HG02943 (cell line): Measurements from ENCODE around the gene LAS1L.
"Not testable (repeated sequence)": the region's sequence is repeated elsewhere in the genome, so short reads cannot be mapped to it uniquely, and the experiment has no call there.

Experiments used
- ATAC-seq: cut with Tn5 transposase; IDR thresholded peaks from one replicate; pipeline ENCODE4 v1.9.1; 2021; ENCODE audit warnings: mild to moderate bottlenecking, low read depth, moderate library complexity; ENCODE audit not compliant: unreplicated experiment

Gene LAS1L

DNA sequence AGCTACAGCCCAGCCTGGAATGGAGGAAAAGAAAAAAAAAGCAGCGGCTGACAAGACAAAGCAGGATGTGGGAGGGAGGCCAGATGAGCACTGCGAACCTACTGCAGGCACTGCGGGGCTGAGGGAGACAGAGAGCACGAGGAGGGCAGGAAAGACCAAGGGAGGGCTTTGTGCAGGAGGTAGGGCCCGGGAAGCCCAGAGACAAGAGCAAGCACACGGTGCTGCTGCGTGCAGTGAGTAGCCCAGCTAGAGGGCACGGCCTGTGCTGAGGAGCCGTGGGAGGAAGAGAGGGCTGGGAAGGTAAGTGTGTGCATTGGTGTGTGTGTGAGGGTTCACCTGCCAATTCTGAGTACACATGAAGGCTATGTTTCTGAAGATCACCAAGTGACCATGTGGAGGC lies 15.6 kb downstream of the LAS1L start:
- ATAC-seq = not testable (repeated sequence)

- no peak for ATAC-seq
These were observed 16.7 kb downstream of the LAS1L start for GRCh38 chrX:65517923-65518322.

GRCh38 chrX:65516756-65517155 lies 17.8 kb downstream of the LAS1L start:
- no peak for ATAC-seq

GRCh38 chrX:65513610-65514009 lies 21.0 kb downstream of the LAS1L start:
- no peak for ATAC-seq

DNA sequence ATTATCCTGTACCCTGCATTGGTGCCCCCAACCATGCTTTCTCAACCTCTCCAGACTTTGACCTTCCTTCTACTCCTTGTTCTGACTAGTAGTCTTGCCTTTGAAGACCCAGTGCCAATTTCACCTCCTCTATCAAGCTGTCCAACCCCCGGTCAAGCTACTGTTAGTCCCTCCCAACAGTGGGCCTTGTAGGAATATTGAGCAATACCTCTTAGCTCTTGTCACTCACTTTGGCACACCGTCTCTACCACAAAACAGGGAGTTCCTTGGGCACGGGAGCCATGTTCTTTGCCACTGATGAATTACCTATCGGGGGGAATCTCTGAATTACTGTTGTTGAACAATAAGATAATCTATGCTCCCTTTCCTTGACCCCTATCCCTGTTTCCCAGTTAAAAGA lies 25.2 kb downstream of the LAS1L start:
- no peak for ATAC-seq

DNA sequence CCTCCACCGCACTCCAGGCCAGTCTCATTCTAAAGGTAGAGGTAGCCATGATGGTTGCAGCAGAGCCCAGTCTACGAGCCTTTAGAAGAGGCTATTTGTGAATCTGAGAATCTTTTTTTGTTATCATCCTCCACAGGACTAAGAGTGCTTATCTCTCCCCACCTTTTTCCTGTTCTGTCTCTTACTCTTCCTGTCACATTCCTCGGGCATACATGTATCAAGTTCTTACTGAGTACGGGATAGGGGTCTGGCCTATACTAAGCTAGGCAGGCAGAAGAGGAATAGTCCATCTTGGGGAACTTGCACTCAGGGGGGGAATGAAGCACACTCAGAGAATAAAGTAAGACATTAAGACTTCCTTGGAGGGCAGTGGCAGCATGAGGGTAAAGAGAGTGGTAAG lies 25.7 kb downstream of the LAS1L start:
- ATAC-seq = no peak

DNA sequence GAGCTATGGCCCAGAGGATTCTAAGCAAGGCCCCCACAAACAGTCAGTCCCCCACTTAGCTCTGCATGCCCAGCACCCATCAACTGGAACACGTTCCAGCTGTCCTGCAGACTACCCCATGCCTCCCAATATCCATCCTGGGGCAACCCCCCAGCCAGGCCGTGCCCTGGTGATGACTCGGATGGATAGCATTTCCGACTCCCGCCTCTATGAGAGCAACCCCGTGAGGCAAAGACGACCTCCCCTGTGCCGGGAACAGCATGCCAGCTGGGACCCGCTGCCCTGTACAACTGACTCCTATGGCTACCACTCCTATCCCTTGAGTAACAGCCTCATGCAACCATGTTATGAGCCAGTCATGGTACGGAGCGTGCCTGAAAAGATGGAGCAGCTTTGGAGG lies 32.0 kb downstream of the LAS1L start:
- ATAC-seq = no peak

DNA sequence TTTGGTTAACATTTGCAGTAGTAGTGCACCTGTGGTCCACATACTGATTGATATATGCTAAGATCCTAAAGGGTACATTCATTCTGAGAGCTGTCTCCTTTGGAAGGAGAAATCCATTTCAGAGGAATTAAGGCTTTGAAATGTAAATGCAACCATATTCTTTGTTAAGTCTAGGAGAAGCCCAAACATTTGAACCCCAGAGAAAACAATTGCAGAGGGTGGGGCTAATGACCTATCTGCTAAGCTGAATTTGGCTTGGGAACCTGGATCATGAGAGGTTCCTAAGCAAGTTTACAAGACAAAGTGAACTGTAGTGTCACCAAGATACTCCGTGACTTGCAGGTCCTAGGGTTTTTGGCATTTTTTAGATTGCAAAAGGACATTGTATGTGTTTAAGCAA lies 41.2 kb downstream of the LAS1L start:
- no peak for ATAC-seq

GRCh38 chrX:65491620-65492019 lies 43.0 kb downstream of the LAS1L start:
- ATAC-seq = no peak

DNA sequence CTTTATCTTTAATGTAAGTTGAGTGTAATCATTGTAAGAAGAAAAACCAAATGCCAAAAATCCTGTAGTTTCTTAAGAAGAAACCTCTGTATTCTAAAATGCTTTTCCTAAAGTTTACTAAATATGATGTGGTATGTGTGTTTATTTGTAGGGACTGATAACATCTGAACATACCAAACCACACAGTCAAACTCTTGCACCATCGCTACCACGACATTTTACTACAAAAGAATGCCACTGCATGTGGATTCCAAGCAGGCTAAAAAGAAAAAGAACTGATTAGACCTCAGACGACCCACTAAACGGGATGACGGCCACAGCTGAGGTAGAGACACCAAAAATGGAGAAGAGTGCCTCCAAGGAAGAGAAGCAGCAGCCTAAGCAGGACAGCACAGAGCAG lies 46.1 kb downstream of the LAS1L start:
- ATAC-seq = no peak

DNA sequence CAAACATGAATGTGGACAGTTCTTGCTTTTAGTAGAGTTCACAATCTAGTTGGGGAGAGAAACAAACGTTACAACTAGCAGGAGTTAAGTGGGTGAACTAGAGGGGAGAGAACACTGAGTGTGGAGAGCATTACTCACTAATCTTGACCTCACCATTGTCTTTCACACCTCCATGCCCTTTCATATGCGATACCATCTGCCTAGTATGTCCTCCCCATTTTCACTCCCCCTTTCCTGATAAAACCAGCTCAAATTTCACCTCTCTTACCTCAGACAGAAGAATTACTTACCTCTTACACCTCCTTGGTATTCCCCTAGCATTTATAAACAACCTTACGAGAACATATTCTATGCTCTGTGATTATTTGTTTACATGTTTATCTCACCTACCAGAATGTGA lies 53.6 kb downstream of the LAS1L start:
- no peak for ATAC-seq

- not testable (repeated sequence) for ATAC-seq
These were observed 55.5 kb downstream of the LAS1L start for GRCh38 chrX:65479102-65479501.

DNA sequence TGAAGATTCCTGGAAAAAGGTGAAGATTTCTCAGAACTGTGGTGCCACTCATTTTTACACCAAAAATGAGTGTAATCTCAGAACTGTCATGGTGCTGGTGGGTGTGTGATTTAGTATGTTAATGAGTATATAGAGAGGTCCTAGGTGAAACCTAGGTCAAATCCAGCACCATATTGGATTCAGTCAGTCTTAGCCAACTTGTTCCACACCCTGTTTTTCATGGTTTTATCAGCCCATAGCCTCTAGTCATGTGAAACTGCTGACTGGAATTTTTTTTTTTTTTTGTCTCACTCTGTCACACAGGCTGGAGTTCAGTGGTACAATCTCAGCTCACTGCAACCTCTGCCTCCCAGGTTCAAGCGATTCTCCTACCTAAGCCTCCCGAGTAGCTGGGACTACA lies 58.0 kb downstream of the LAS1L start:
- ATAC-seq = no peak

DNA sequence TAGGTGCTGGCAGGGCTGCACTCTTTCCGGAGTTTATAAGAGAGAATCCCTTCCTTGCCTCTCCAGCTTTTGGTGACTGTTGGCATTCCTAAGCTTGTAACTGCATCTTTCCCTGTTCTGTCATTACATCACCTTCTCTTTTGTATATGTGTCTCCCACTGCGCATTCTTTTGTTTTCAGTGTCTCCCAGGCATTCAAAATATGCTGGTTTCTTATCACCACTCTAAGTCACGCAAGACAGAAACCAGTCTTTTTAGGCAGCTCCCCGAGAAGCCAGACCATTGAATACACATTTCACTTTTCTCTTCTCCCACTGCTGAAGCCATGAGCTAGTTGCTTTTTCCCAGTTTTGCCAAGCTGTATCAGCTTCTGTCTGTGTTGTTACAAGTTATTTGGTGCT lies 71.0 kb downstream of the LAS1L start:
- ATAC-seq = no peak
